ENCODE results near the gene KLF11.

Gene KLF11

DNA sequence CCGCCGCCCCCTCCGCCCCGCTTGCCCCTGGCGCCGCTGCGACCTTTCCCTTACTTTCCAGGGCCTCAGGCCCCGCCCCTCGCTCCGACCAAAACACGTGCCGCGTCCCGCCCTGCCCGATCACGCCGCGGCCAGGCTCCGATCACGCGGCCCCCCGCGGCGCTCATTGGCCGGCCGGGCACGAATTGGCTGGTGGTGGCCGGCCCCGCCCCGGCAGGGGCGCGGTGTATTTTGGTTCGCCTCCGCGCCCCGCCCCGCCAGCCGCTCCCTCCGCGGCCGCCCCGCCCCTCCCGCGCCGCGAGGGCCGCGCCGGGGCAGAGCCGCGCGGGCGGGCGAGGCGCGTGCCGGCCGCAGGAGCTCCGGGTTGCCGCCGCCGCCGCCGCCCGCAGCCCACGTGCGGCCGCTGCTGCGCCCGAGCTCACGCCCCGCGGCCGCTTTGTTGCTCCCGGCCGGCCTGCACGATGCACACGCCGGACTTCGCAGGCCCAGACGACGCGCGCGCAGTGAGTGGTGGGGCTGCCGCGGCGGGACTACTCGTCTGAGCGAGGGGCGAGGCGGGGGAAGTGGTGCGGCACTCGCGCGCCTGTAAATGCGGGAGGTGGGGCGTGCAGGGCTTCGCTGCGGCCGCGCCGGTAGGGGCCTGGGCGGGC lies at the start of gene KLF11:
KLF11 (plus strand) TSS at position 295 of the 650 bp plus-strand sequence; CDS start at position 462, 167 bp downstream.
- H3K27me3 Mint-ChIP-seq = no peaks in the 10 kb centered on the region
- peak within 1 kb of the TSS; percentile 89 for H3K4me3 Mint-ChIP-seq
- no peaks in the 10 kb centered on the region for H3K9me3 Mint-ChIP-seq
- H3K27ac Mint-ChIP-seq = peak within 1 kb of the TSS; percentile 91
- H3K4me1 Mint-ChIP-seq = peaks cover 47% of the 10 kb centered on the region
- H3K36me3 Mint-ChIP-seq = peaks cover 17% of the 10 kb centered on the region
- peak; percentile 87 for ATAC-seq

GRCh38 chr2:9994462-9994861 lies 48.9 kb upstream of the KLF11 start:
- H3K9me3 Mint-ChIP-seq = no peaks in the 10 kb centered on the region

DNA sequence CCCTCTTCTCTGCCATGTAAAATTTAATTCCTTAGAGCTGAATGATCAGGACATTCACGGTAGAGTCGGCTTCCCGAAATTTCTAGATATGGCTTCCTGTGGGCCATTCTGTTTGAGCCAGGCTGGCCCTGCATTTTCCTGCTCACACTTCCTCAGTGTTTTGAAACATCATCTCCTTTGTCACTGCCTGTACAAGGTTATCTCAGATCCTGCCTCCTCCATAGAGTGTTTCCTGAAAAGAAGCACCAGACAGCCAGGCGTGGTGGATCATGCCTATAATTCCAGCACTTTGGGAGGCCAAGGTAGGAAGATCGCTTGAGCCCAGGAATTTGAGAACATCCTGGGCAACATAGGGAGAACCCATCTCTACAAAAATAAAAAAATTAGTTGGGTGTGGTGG lies 48.3 kb upstream of the KLF11 start:
- H3K9me3 Mint-ChIP-seq = no peaks in the 10 kb centered on the region
- H3K4me1 Mint-ChIP-seq = peaks cover 8% of the 10 kb centered on the region
- peaks cover 11% of the 10 kb centered on the region for H3K27me3 Mint-ChIP-seq
- H3K27ac Mint-ChIP-seq = no peak overlapping the region
- ATAC-seq = no peak
- no peaks in the 10 kb centered on the region for H3K36me3 Mint-ChIP-seq
- H3K4me3 Mint-ChIP-seq = no peak overlapping the region

More at GRCh38 chr2:9994462-9994861, 48.9 kb upstream of the KLF11 start:
- Mint-ChIP-seq H3K27ac (no peak overlapping the region), H3K4me3 (no peak overlapping the region), H3K36me3 (no peaks in the 10 kb centered on the region), H3K4me1 (peaks cover 8% of the 10 kb centered on the region), H3K27me3 (peaks cover 11% of the 10 kb centered on the region)
- no peak for ATAC-seq

DNA sequence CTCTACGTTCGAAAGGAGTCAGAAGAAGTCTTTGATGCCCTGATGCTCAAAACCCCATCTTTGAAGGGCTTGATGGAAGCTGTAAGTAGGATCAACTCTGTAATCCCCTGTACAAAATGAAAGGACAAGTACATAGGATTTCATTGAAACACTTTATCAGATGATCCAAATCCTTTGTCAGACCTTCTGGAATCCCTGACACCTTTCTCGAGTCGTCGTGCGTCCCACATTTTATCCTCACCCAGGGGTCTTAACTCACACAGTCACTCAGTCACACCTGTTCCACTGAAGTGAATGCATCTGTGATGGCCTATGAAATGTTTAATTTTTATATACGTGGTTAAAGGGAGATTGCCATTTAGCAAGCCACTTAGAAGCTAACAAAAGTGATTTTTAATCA lies 47.0 kb upstream of the KLF11 start:
- Mint-ChIP-seq H3K9me3 (no peaks in the 10 kb centered on the region), H3K36me3 (no peaks in the 10 kb centered on the region), H3K27me3 (peaks cover 11% of the 10 kb centered on the region), H3K4me3 (no peak overlapping the region), H3K4me1 (peaks cover 8% of the 10 kb centered on the region), H3K27ac (no peak overlapping the region)
- ATAC-seq = no peak

DNA sequence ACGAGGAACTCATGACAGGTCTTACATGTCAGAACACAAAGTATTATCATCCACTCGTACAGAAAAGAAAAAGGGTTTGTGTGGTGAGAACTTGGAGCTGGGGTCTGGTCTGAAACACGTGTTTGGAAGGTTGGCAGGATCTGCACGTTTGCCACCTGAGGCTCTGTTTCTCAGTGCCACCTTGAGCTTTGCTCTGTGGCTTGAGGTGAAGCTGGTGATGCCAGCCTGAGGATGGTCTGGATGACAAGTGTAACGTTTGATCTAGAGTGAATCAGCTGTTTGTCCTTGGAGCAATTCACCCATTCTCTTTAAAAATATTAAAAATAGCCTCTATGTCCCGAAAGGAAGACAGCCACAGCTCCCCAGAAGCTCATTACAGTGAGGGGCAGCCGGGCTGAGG lies 45.4 kb upstream of the KLF11 start:
- ATAC-seq = no peak
- no peaks in the 10 kb centered on the region for H3K9me3 Mint-ChIP-seq

DNA sequence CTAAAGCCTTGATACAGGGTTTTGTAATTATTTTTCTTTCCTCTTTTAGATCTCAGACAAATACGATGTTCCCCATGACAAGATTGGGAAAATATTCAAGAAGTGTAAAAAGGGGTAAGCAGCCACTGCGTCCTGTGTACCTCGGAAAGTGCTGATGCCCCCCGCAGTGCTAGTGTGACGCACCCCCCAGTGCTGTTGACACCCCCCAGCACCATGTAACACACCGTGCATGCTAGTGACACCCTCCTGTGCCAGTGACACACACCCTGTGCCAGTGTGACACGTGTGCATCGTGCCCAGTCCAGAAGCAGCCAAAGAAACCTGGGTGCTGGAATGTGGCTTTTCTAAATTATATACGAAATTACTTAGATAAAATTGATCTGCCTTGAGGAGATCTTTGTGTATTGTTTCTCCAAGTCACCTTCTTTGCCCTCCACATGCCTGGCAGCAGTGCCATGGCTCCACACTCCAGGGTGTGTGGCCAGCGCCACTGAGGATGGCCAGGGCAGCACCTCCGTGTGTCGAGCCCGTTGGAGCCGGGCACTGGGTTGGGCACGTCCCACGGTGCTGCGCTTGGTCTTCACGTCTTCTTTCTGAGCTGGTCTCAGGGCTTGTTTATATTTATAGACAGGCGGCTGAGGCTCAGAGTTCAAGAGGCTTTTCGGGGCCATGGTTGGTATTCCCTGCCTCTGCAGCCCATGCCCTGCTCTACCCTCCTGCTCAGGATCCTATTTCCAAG lies 44.3 kb upstream of the KLF11 start:
- Mint-ChIP-seq H3K27me3 (peaks cover 11% of the 10 kb centered on the region), H3K27ac (no peak overlapping the region), H3K9me3 (no peaks in the 10 kb centered on the region), H3K36me3 (no peaks in the 10 kb centered on the region), H3K4me3 (no peak overlapping the region), H3K4me1 (no peaks in the 10 kb centered on the region)
- no peak for ATAC-seq

More for the DNA sequence above, 45.4 kb upstream of the KLF11 start:
- no peak overlapping the region for H3K4me3 Mint-ChIP-seq
- no peaks in the 10 kb centered on the region for H3K36me3 Mint-ChIP-seq
- no peak overlapping the region for H3K27ac Mint-ChIP-seq
- H3K27me3 Mint-ChIP-seq = peaks cover 11% of the 10 kb centered on the region
- H3K4me1 Mint-ChIP-seq = no peaks in the 10 kb centered on the region

DNA sequence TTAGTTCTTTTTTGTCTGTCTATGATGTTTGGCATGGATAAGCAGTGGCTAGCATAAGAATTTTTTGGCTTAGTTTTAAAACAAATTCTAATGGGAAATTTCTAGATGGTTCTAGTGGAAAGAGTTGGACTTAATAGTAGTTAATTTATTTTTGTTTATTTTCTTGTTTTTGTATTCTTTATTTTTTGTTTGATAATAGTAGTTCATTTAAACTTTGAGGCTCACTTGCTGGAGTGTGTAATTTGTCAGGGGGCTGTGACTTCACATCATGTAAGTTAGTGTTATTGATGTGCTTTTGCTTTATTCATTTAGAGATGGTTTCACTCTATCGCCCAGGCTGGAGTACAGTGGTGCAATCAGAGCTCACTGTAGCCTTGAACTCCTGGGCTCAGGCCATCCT lies 43.7 kb upstream of the KLF11 start:
- H3K4me1 Mint-ChIP-seq = no peaks in the 10 kb centered on the region
- H3K9me3 Mint-ChIP-seq = no peaks in the 10 kb centered on the region
- H3K4me3 Mint-ChIP-seq = no peak overlapping the region
- H3K27ac Mint-ChIP-seq = no peak overlapping the region
- H3K36me3 Mint-ChIP-seq = no peaks in the 10 kb centered on the region
- no peak for ATAC-seq
- peaks cover 5% of the 10 kb centered on the region for H3K27me3 Mint-ChIP-seq

DNA sequence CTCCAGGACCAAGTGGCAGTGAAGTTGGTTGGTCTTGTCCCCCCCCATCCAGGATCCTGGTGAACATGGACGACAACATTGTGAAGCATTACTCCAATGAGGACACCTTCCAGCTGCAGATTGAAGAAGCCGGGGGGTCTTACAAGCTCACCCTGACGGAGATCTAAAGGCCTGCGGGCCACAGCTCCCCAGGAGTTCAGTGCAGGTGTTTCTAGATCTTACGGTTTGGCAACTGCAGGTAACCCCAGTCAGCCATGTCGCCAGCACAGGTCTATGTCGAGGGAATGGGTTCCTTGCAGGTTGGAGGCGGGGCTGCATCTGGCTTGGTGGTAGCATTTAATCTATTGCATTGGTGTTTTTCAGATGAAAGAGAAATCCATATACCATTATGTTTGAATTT lies 42.8 kb upstream of the KLF11 start:
- Mint-ChIP-seq H3K4me3 (no peak overlapping the region), H3K27ac (no peak overlapping the region), H3K36me3 (no peaks in the 10 kb centered on the region), H3K27me3 (no peaks in the 10 kb centered on the region), H3K9me3 (no peaks in the 10 kb centered on the region), H3K4me1 (no peaks in the 10 kb centered on the region)
- no peak for ATAC-seq

GRCh38 chr2:10001586-10001985 lies 41.8 kb upstream of the KLF11 start:
- Mint-ChIP-seq H3K4me1 (no peaks in the 10 kb centered on the region), H3K27ac (no peak overlapping the region), H3K4me3 (no peak overlapping the region), H3K27me3 (no peaks in the 10 kb centered on the region), H3K9me3 (no peaks in the 10 kb centered on the region), H3K36me3 (no peaks in the 10 kb centered on the region)
- ATAC-seq = no peak

GRCh38 chr2:10002109-10002508 lies 41.2 kb upstream of the KLF11 start:
- Mint-ChIP-seq H3K36me3 (no peaks in the 10 kb centered on the region), H3K9me3 (no peaks in the 10 kb centered on the region), H3K27me3 (no peaks in the 10 kb centered on the region), H3K4me3 (no peak overlapping the region), H3K27ac (no peak overlapping the region), H3K4me1 (no peaks in the 10 kb centered on the region)
- no peak for ATAC-seq

DNA sequence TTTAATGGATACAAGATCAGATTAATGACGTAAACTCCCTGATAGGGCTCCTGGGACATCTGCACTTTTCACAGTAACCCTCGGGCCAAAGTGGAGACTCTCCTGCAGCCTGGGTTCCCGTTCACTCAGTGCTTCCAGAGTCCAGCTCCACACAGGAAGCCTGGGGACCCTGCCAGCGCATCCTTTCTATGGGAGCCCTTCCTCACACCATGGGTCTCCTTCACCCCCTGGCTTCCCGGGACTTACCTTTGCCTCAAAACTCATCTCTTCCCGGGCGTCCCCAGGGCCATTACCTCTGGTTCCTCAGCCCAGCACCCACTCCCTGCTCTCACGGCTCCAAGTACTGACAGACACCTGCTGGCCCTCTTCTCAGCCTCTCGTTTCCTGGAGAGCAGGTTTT lies 40.7 kb upstream of the KLF11 start:
- no peak overlapping the region for H3K4me3 Mint-ChIP-seq
- no peak for ATAC-seq
- no peaks in the 10 kb centered on the region for H3K9me3 Mint-ChIP-seq
- no peaks in the 10 kb centered on the region for H3K27me3 Mint-ChIP-seq
- H3K36me3 Mint-ChIP-seq = no peaks in the 10 kb centered on the region
- H3K4me1 Mint-ChIP-seq = no peaks in the 10 kb centered on the region
- H3K27ac Mint-ChIP-seq = no peak overlapping the region

DNA sequence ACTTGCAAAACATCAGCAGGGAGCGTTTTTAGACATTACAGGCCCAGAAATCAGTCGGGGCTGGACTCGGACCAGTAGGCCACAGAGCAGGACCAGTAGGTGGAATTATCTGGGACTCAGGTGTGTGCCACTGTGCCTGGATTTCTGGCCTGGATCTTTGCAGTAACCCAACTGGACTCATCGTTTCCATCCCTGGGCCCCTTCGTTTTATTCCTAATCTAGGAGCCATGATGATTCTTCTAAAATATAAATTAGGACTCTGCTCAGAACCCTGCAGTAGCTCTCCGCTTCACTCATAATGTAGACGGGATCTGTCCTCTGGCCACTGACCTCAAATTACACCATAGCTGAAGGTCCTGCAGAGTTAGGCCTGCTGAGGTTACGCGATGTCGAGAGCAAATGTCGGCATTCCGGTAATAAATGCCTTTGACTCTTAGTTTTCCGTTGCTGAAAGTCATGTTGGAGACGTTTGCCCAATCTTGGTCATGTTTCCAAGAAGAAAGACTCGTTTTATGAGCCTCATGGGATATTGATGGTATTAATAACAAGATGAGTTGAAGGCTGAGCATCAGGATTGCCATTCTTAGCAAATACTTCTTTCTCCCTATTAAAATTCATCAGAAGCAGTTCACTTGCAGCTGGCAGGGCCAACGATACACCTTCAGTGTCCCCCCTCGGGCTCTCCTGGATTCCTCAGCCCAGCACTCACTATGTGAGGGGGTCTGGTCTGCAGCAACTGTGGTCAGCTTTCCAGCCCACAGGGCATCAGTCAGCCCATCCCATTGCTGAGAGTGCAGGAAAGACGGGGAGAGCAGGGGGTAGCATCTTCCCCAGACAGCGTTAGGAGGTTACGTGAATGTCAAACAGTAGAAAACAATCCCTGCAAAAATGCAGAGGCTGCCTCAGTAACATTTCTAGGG lies 39.9 kb upstream of the KLF11 start:
- H3K9me3 Mint-ChIP-seq = no peaks in the 10 kb centered on the region
- no peak overlapping the region for H3K4me3 Mint-ChIP-seq
- ATAC-seq = no peak
- H3K4me1 Mint-ChIP-seq = no peaks in the 10 kb centered on the region
- H3K27ac Mint-ChIP-seq = no peak overlapping the region
- H3K36me3 Mint-ChIP-seq = no peaks in the 10 kb centered on the region
- no peaks in the 10 kb centered on the region for H3K27me3 Mint-ChIP-seq

DNA sequence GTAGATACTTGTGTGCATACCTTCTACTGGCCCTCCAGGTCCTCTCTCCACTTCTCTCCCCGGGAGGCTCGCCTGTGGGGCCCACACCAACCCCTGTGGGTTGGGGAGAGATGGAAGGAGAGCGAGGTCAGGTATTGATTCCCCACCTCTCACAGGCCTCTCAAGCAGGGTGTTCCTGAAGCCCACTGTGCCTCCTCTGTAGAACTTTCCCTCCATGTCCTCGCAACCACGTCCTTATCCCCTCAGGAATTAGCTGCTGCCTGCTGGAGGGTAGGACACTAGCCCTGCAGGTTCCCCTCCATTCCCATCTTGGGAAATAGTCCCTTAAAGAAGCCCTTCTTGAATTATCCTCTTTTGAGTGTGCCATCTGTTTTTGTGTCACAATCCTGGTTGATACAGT lies 38.9 kb upstream of the KLF11 start:
- Mint-ChIP-seq H3K4me1 (no peaks in the 10 kb centered on the region), H3K27ac (no peak overlapping the region), H3K4me3 (no peak overlapping the region), H3K9me3 (no peaks in the 10 kb centered on the region), H3K36me3 (no peaks in the 10 kb centered on the region), H3K27me3 (no peaks in the 10 kb centered on the region)
- ATAC-seq = no peak

GRCh38 chr2:10004836-10005235 lies 38.5 kb upstream of the KLF11 start:
- H3K27ac Mint-ChIP-seq = no peak overlapping the region
- H3K4me3 Mint-ChIP-seq = no peak overlapping the region
- H3K36me3 Mint-ChIP-seq = no peaks in the 10 kb centered on the region
- H3K9me3 Mint-ChIP-seq = no peaks in the 10 kb centered on the region
- no peaks in the 10 kb centered on the region for H3K27me3 Mint-ChIP-seq
- H3K4me1 Mint-ChIP-seq = no peaks in the 10 kb centered on the region
- ATAC-seq = no peak

DNA sequence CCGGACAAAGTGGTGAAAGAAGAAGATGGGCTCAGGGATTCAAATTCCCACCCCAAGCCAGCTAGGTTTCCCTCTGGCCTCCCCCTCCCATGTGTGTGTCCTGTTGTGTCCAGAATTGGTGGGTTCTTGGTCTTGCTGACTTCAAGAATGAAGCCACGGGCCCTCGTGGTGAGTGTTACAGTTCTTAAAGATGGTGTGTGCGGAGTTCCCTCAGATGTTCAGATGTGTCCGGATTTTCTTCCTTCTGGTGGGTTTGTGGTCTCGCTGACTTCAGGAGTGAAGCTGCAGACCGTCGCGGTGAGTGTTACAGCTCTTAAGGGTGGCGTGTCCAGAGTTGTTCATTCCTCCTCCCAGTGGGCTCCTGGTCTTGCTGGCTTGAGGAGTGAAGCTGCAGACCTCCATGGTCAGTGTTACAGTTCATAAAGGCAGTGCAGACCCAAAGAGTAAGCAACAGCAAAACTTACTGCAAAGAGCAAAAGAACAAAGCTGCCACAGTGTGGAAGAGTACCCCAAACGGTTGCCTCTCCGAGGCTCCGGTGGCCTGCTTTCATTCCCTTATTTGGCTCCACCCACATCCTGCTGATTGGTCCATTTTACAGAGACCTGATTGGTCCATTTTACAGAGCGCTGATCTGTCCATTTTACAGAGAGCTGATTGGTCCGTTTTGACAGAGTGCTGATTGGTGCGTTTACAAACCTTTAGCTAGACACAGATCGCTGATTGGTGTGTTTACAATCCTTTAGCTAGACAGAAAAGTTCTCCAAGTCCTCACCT lies 37.7 kb upstream of the KLF11 start:
- Mint-ChIP-seq H3K27me3 (no peaks in the 10 kb centered on the region), H3K4me3 (no peak overlapping the region), H3K4me1 (no peaks in the 10 kb centered on the region), H3K36me3 (no peaks in the 10 kb centered on the region), H3K27ac (no peak overlapping the region), H3K9me3 (no peaks in the 10 kb centered on the region)
- ATAC-seq = no peak
